Panc1 (cell line): ENCODE measurements around the gene KDM4B.

Source experiments
- POLR2AphosphoS5 ChIP-seq: IDR thresholded peaks from 2 replicates; pipeline ENCODE4 v1.6.1; 2012; ENCODE audit warnings: mild to moderate bottlenecking, low read depth, low read length, moderate library complexity
- SIN3A ChIP-seq: IDR thresholded peaks from 2 replicates; pipeline ENCODE4 v1.6.1; 2012; ENCODE audit warnings: low read depth, mild to moderate bottlenecking, low read length, moderate library complexity, borderline replicate concordance; ENCODE audit not compliant: insufficient read depth
- TCF7L2 ChIP-seq: IDR thresholded peaks from 2 replicates; pipeline ENCODE4 v1.6.1; 2011; ENCODE audit warnings: mild to moderate bottlenecking, low read depth, low read length, inconsistent platforms
- TF ChIP-seq, protein P1 (sequence below): fragments of 450-650 bp; IDR thresholded peaks from 2 replicates; pipeline ENCODE4 v1.5.1; 2017; ENCODE audit warnings: mild to moderate bottlenecking
- TF ChIP-seq, protein P2 (sequence below), 2 experiments: IDR thresholded peaks; 2 replicates each; pipeline ENCODE4 v1.6.1; 2011 to 2012; ENCODE audit warnings: low read depth in 2 of 2, control low read depth in 1 of 2, low read length in 1 of 2, mild to moderate bottlenecking in 1 of 2, moderate library complexity in 1 of 2; ENCODE audit not compliant: insufficient read depth in 1 of 2

DNA sequence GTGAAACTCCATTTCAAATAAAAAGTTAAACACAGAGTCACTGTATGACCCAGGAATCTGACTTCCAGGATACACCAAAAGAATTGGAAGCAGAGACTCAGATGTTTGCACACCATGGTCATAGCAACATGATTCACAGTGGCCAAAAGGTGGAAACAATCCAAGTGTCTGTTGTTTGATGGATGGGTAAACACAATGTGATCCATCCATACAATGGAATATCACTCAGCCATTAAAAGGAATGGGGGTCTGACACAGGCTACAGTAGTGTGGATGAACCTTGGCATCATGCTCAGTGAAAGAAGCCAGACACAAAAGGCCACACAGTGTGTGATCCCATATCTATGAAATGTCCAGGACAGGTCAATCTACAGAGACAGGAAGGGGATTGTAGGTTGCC is 197.3 kb downstream of the KDM4B start:
- TF ChIP-seq, protein P1, sequence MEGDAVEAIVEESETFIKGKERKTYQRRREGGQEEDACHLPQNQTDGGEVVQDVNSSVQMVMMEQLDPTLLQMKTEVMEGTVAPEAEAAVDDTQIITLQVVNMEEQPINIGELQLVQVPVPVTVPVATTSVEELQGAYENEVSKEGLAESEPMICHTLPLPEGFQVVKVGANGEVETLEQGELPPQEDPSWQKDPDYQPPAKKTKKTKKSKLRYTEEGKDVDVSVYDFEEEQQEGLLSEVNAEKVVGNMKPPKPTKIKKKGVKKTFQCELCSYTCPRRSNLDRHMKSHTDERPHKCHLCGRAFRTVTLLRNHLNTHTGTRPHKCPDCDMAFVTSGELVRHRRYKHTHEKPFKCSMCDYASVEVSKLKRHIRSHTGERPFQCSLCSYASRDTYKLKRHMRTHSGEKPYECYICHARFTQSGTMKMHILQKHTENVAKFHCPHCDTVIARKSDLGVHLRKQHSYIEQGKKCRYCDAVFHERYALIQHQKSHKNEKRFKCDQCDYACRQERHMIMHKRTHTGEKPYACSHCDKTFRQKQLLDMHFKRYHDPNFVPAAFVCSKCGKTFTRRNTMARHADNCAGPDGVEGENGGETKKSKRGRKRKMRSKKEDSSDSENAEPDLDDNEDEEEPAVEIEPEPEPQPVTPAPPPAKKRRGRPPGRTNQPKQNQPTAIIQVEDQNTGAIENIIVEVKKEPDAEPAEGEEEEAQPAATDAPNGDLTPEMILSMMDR: no peak
- TF ChIP-seq POLR2AphosphoS5 (no peak), SIN3A (no peak), TCF7L2 (no peak)
- TF ChIP-seq, protein P2, sequence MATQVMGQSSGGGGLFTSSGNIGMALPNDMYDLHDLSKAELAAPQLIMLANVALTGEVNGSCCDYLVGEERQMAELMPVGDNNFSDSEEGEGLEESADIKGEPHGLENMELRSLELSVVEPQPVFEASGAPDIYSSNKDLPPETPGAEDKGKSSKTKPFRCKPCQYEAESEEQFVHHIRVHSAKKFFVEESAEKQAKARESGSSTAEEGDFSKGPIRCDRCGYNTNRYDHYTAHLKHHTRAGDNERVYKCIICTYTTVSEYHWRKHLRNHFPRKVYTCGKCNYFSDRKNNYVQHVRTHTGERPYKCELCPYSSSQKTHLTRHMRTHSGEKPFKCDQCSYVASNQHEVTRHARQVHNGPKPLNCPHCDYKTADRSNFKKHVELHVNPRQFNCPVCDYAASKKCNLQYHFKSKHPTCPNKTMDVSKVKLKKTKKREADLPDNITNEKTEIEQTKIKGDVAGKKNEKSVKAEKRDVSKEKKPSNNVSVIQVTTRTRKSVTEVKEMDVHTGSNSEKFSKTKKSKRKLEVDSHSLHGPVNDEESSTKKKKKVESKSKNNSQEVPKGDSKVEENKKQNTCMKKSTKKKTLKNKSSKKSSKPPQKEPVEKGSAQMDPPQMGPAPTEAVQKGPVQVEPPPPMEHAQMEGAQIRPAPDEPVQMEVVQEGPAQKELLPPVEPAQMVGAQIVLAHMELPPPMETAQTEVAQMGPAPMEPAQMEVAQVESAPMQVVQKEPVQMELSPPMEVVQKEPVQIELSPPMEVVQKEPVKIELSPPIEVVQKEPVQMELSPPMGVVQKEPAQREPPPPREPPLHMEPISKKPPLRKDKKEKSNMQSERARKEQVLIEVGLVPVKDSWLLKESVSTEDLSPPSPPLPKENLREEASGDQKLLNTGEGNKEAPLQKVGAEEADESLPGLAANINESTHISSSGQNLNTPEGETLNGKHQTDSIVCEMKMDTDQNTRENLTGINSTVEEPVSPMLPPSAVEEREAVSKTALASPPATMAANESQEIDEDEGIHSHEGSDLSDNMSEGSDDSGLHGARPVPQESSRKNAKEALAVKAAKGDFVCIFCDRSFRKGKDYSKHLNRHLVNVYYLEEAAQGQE (IDR thresholded peaks at IDR 0.05; ENCODE audit: insufficient read depth in 1 of 2, low read depth in 2 of 2, low read length in 1 of 2): no peak
